ENCODE measurements around the gene CNOT6L. TPM values are rescaled to one million over a fixed set of nuclear protein-coding genes. Genes with fewer than 3 reads are reported as not detected.

The CNOT6L gene
- total RNA-seq, 1 experiment from 2014 or later = 14.5 TPM

GRCh38 chr4:77714514-77714913 lies 104.7 kb downstream of the CNOT6L start:
- Histone ChIP-seq H2BK5ac (ENCODE audit: insufficient read length, low read length) (no peak overlapping the region), H2BK15ac (ENCODE audit: low read depth, low read length) (no peak overlapping the region), H3K23ac (ENCODE audit: insufficient read length, low read depth, low read length) (no peak overlapping the region), H3K4ac (ENCODE audit: low read depth, low read length) (no peak overlapping the region), H2AFZ (ENCODE audit: low read length) (no peak overlapping the region), H3K9me3 (ENCODE audit: control insufficient read depth, low read depth, low read length) (no peaks in the 10 kb centered on the region), H3T11ph (ENCODE audit: low read length) (no peak overlapping the region), H2BK20ac (ENCODE audit: low read depth, low read length, poor library complexity, severe bottlenecking) (no peak overlapping the region), H3K27me3 (ENCODE audit: insufficient read depth, low read length) (no peaks in the 10 kb centered on the region), H3K18ac (ENCODE audit: insufficient read length, low read depth, low read length) (no peak overlapping the region), H3K27ac (ENCODE audit: insufficient read length, low read depth, low read length) (no peak overlapping the region), H4K5ac (ENCODE audit: insufficient read length, low read depth, low read length) (no peak overlapping the region), H3K79me2 (ENCODE audit: insufficient read depth, low read length) (no peaks in the 10 kb centered on the region), H4K8ac (replicated peaks; ENCODE audit: insufficient read length, low read depth, low read length) (no peak overlapping the region), H3K56ac (ENCODE audit: insufficient read length, low read depth, low read length) (no peak overlapping the region), H3K14ac (ENCODE audit: insufficient read depth, low read length) (no peak overlapping the region), H3K4me1 (ENCODE audit: insufficient read depth, low read length) (peaks cover 7% of the 10 kb centered on the region; the same call in 1 of the 2 replicates), H3K79me1 (ENCODE audit: insufficient read depth, low read depth, low read length, poor library complexity, severe bottlenecking) (no peaks in the 10 kb centered on the region), H3K23me2 (ENCODE audit: insufficient read length, low read depth, low read length, poor library complexity, severe bottlenecking) (no peaks in the 10 kb centered on the region), H4K91ac (ENCODE audit: insufficient read length, low read depth, low read length) (no peak overlapping the region), H4K20me1 (ENCODE audit: control insufficient read depth, insufficient read depth, insufficient read length) (no peaks in the 10 kb centered on the region), H2AK5ac (ENCODE audit: insufficient read length, low read length) (no peak overlapping the region), H3K9ac (ENCODE audit: extremely low read depth, insufficient read length, low read length) (no peak overlapping the region), H3K4me2 (ENCODE audit: insufficient read depth, insufficient read length, low read length) (no peak overlapping the region), H2BK12ac (ENCODE audit: insufficient read length, low read depth, low read length) (no peak overlapping the region), H2BK120ac (ENCODE audit: low read depth, low read length, poor library complexity, severe bottlenecking) (no peak overlapping the region)
- TF ChIP-seq CTCF (conservative IDR thresholded peaks at IDR 0.05) = no peak
- Mint-ChIP-seq H3K27ac (no peak overlapping the region), H3K9me3 (no peaks in the 10 kb centered on the region), H3K4me3 (no peak overlapping the region), H3K36me3 (ENCODE audit: insufficient read depth in 1 of 3, low read depth in 3 of 3) (no peaks in the 10 kb centered on the region), H3K4me1 (peaks cover 31 to 42% of the 10 kb centered on the region in 2 experiments), H3K27me3 (ENCODE audit: low read depth) (no peaks in the 10 kb centered on the region)
- no CpG with 5 or more reads among the region's 2 CpGs for WGBS (ENCODE audit: extremely low coverage, insufficient read length, low lambda C conversion rate)
- DNase-seq = no peak

Measured in H9 (cell line).